Astrocyte (in vitro differentiated cells and primary cell): ENCODE data around the gene TRIM72.

Experiments used
- EZH2 ChIP-seq: IDR thresholded peaks from 2 replicates; pipeline ENCODE4 v1.6.1; 2012; ENCODE audit warnings: mild to moderate bottlenecking, low read length, inconsistent platforms; ENCODE audit not compliant: insufficient read depth
- TF ChIP-seq, protein P1 (sequence below): IDR thresholded peaks from 2 replicates; pipeline ENCODE4 v1.5.1; 2011; ENCODE audit warnings: low read depth, mild to moderate bottlenecking, inconsistent platforms, low read length, moderate library complexity; ENCODE audit not compliant: insufficient read depth

DNA sequence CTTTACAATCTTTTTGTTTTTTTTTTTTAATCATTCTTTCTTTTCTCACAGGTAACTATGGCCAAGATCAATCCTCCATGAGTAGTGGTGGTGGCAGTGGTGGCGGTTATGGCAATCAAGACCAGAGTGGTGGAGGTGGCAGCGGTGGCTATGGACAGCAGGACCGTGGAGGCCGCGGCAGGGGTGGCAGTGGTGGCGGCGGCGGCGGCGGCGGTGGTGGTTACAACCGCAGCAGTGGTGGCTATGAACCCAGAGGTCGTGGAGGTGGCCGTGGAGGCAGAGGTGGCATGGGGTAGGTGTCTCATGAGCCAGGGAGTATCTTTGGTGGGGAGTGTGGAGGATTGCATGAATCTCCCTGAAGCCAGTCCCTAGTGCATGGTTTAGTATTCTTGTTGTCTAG is 29.0 kb upstream of the TRIM72 start:
- TF ChIP-seq, protein P1, sequence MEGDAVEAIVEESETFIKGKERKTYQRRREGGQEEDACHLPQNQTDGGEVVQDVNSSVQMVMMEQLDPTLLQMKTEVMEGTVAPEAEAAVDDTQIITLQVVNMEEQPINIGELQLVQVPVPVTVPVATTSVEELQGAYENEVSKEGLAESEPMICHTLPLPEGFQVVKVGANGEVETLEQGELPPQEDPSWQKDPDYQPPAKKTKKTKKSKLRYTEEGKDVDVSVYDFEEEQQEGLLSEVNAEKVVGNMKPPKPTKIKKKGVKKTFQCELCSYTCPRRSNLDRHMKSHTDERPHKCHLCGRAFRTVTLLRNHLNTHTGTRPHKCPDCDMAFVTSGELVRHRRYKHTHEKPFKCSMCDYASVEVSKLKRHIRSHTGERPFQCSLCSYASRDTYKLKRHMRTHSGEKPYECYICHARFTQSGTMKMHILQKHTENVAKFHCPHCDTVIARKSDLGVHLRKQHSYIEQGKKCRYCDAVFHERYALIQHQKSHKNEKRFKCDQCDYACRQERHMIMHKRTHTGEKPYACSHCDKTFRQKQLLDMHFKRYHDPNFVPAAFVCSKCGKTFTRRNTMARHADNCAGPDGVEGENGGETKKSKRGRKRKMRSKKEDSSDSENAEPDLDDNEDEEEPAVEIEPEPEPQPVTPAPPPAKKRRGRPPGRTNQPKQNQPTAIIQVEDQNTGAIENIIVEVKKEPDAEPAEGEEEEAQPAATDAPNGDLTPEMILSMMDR: no peak
- TF ChIP-seq EZH2: no peak
